IMR-90 (cell line): ENCODE results near the gene AKT2. TPM values are rescaled to one million over a fixed set of nuclear protein-coding genes. Genes with fewer than 3 reads are reported as not detected.
"Not testable (repeated sequence)": the region's sequence is repeated elsewhere in the genome, so short reads cannot be mapped to it uniquely, and the experiment has no call there.

ENCODE experiments used
- ATAC-seq: fragments of 200-7000 bp; cut with Tn5 transposase; 2 replicates; pipeline ENCODE4 v1.9.1; 2020; ENCODE audit warnings: low read depth, mild to moderate bottlenecking, moderate library complexity
- BruUV-seq: library from RNA; stranded (reverse); fragments of 400-500 nt; replicated peaks from 2 replicates; lab custom pipeline; 2021; lab: Mats Ljungman, UMichigan
- CTCF ChIA-PET: fragments of 300-600 bp; formaldehyde crosslinking; extraction: SDS; loops from one replicate; lab custom pipeline; 2021; ENCODE audit warnings: antibody characterized with exemption; lab: Yijun Ruan, JAX
- POLR2A ChIA-PET: fragments of 300-600 bp; sonication (Branson Sonifier 250); formaldehyde crosslinking; loops from one replicate; lab custom pipeline; 2022; ENCODE audit warnings: antibody characterized with exemption; ENCODE audit not compliant: unreplicated experiment; lab: Charles Lee
- DNase-seq: peaks from one replicate; pipeline ENCODE4 v3.0.0; 2013
- H2AFZ ChIP-seq: replicated peaks from 2 replicates; pipeline ENCODE3; 2013; ENCODE audit warnings: low read length, mild to moderate bottlenecking; ENCODE audit not compliant: poor library complexity
- H2AK5ac ChIP-seq: 2 replicates; pipeline ENCODE4 v1.6.1; 2013; ENCODE audit warnings: low read depth, low read length, inconsistent platforms
- H2AK9ac ChIP-seq: replicated peaks from 2 replicates; pipeline ENCODE3; 2013; ENCODE audit warnings: mild to moderate bottlenecking, low read depth, low read length, moderate library complexity; ENCODE audit not compliant: poor library complexity
- H2BK120ac ChIP-seq: 2 replicates; pipeline ENCODE4 v1.6.1; 2013; ENCODE audit warnings: low read depth, low read length, inconsistent platforms
- H2BK15ac ChIP-seq: 3 replicates; pipeline ENCODE4 v1.6.1; 2013; ENCODE audit warnings: low read depth, low read length, inconsistent platforms
- H2BK20ac ChIP-seq: 2 replicates; pipeline ENCODE4 v1.6.1; 2013; ENCODE audit warnings: low read depth, mild to moderate bottlenecking, inconsistent platforms, low read length, moderate library complexity
- H2BK5ac ChIP-seq: 2 replicates; pipeline ENCODE4 v1.6.1; 2013; ENCODE audit warnings: mild to moderate bottlenecking, low read depth, low read length, inconsistent platforms; ENCODE audit not compliant: poor library complexity, severe bottlenecking
- H3K14ac ChIP-seq: replicated peaks from 2 replicates; pipeline ENCODE4 v1.6.1; 2013; ENCODE audit warnings: low read depth, low read length, inconsistent platforms
- H3K18ac ChIP-seq: 2 replicates; pipeline ENCODE4 v1.6.1; 2013; ENCODE audit warnings: low read depth, low read length, control low read depth
- H3K23ac ChIP-seq: 2 replicates; pipeline ENCODE4 v1.6.1; 2013; ENCODE audit warnings: low read depth, low read length, inconsistent platforms
- H3K27ac ChIP-seq: 2 replicates; pipeline ENCODE4 v1.5.1; 2013; ENCODE audit warnings: mild to moderate bottlenecking, control low read depth, low read length; ENCODE audit not compliant: insufficient read depth
- H3K27me3 ChIP-seq: 2 replicates; pipeline ENCODE4 v1.6.1; 2013; ENCODE audit warnings: low read length; ENCODE audit not compliant: control insufficient read depth, insufficient read depth
- H3K36me3 ChIP-seq: 2 replicates; pipeline ENCODE4 v1.6.1; 2013; ENCODE audit warnings: low read length, mixed read lengths; ENCODE audit not compliant: control insufficient read depth, insufficient read depth
- H3K4ac ChIP-seq: 2 replicates; pipeline ENCODE4 v1.6.1; 2013; ENCODE audit warnings: low read depth, low read length, inconsistent platforms
- H3K4me1 ChIP-seq: 2 replicates; pipeline ENCODE4 v1.6.1; 2013; ENCODE audit warnings: low read length, mixed read lengths; ENCODE audit not compliant: control insufficient read depth, insufficient read depth
- H3K4me2 ChIP-seq: 2 replicates; pipeline ENCODE4 v1.6.1; 2013; ENCODE audit warnings: low read depth, mild to moderate bottlenecking, control low read depth, low read length, moderate library complexity
- H3K4me3 ChIP-seq: 2 replicates; pipeline ENCODE4 v1.5.1; 2013; ENCODE audit warnings: low read depth, mild to moderate bottlenecking, control low read depth, low read length, moderate library complexity; ENCODE audit not compliant: insufficient read depth
- H3K56ac ChIP-seq: 2 replicates; pipeline ENCODE4 v1.6.1; 2013; ENCODE audit warnings: low read length, inconsistent platforms; ENCODE audit not compliant: insufficient read depth; ENCODE audit errors: extremely low read depth
- H3K79me1 ChIP-seq, 2 experiments: 2 replicates each; pipeline ENCODE4 v1.6.1; 2013; ENCODE audit warnings: low read length in 2 of 2, inconsistent platforms in 1 of 2, low read depth in 1 of 2
- H3K9ac ChIP-seq: 2 replicates; pipeline ENCODE4 v1.6.1; 2013; ENCODE audit warnings: low read depth, low read length, control low read depth
- H3K9me1 ChIP-seq: 2 replicates; pipeline ENCODE4 v1.6.1; 2013; ENCODE audit warnings: low read length, inconsistent platforms; ENCODE audit not compliant: insufficient read depth
- H3K9me3 ChIP-seq: 2 replicates; pipeline ENCODE4 v1.6.1; 2013; ENCODE audit warnings: low read length; ENCODE audit not compliant: control insufficient read depth, insufficient read depth
- H4K20me1 ChIP-seq: 2 replicates; pipeline ENCODE4 v1.6.1; 2013; ENCODE audit warnings: low read length, inconsistent platforms; ENCODE audit not compliant: insufficient read depth
- H4K5ac ChIP-seq: 2 replicates; pipeline ENCODE4 v1.6.1; 2013; ENCODE audit warnings: mild to moderate bottlenecking, low read depth, low read length, control low read depth
- H4K8ac ChIP-seq, 2 experiments: 2 replicates each; pipeline ENCODE4 v1.6.1; 2013; ENCODE audit warnings: low read depth in 2 of 2, low read length in 2 of 2, control low read depth in 1 of 2, inconsistent platforms in 1 of 2
- H4K91ac ChIP-seq: 2 replicates; pipeline ENCODE4 v1.6.1; 2013; ENCODE audit warnings: low read depth, low read length, inconsistent platforms; ENCODE audit not compliant: insufficient read depth
- FOS ChIP-seq: fragments of 150-350 bp; IDR thresholded peaks from 2 replicates; pipeline ENCODE4 v1.6.1; 2016; ENCODE audit warnings: low read depth, low read length
- RAD21 ChIP-seq: IDR thresholded peaks from 2 replicates; pipeline ENCODE4 v1.6.1; 2012; ENCODE audit warnings: low read length, improper control_type of control experiment
- RFX5 ChIP-seq: IDR thresholded peaks from 2 replicates; pipeline ENCODE4 v1.8.0; 2012; ENCODE audit warnings: low read depth, mild to moderate bottlenecking, low read length, moderate library complexity
- WGBS, 2 experiments: methylation state at CpG; one replicate each; pipeline versions ENCODE4 v1.1.5 to v1.1.7; 2013; ENCODE audit warnings: missing lambda C conversion rate in 2 of 2; ENCODE audit not compliant: insufficient read length in 1 of 2; ENCODE audit errors: extremely low coverage in 2 of 2; 5-methylcytosine and 5-hydroxymethylcytosine counted together
- dilution Hi-C: fragments of 300-500 bp; cut with HindIII; formaldehyde crosslinking; loops from one replicate; pipeline ENCODE4 v1.14.3; 2018; ENCODE audit warnings: low sequenced_read_pairs; ENCODE audit not compliant: unreplicated experiment
- in situ Hi-C: fragments of 300-500 bp; cut with MboI; formaldehyde crosslinking; loops from 3 replicates; pipeline ENCODE4 v1.14.3; 2019; ENCODE audit warnings: low sequenced_read_pairs, inconsistent platforms, mixed read lengths
- intact Hi-C: fragments of 100-400 bp; cut with micrococcal nuclease; formaldehyde crosslinking; loops from 2 replicates; pipeline ENCODE4 v1.10.0; 2022
- polyA plus RNA-seq, 3 experiments: library from polyadenylated mRNA; depleted of rRNA; stranded (reverse); fragments of >200 nt; gene quantifications; 2 replicates each; pipeline ENCODE4 v1.2.3, GENCODE V29; 2012; ENCODE audit warnings: low replicate concordance in 1 of 3
- total RNA-seq: library from RNA; depleted of rRNA; stranded (reverse); fragments of >200 nt; gene quantifications from 2 replicates; pipeline ENCODE4 v1.2.3, GENCODE V29; 2012
- TF ChIP-seq, protein P1 (sequence below): conservative IDR thresholded peaks from 2 replicates; pipeline ENCODE4 v1.5.1; 2012; ENCODE audit warnings: mild to moderate bottlenecking, low read depth, low read length, improper control_type of control experiment

The AKT2 gene
- total and polyA plus RNA-seq, 2 of the 4 experiments (the other 2 are of a cell fraction): 61.5 to 104 TPM

DNA sequence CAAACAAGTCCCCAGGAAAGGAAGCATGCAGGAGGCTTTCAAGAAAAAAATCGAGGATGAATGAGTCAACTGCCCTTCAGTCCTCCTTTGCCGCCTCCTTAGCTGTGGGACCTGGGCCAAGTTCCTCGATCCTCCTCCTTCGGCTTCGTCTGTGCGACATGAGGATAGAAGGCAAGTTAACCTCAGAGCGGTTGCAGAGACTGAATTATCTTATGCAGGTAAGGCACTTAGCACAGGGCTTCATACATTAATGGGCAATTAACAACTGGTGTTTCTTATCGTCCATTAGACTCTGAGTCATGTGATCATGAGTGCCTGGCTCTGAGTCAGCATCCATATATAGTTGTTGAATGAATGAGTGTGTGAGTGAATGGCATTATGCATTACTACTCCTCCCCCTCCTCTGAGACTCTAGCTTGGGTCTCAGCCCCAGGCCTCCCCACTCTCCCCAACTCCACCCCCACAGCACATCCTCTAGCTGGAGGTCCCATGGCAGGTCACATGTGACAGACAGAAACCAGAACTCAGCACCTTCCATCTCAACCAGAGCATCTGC, 65.3 kb downstream of the AKT2 start (continued):
- TF ChIP-seq FOS: 0 out of 2 replicates have a peak, but pooled peaks have one; percentile 30
- TF ChIP-seq RFX5: no peak
- TF ChIP-seq, protein P1, sequence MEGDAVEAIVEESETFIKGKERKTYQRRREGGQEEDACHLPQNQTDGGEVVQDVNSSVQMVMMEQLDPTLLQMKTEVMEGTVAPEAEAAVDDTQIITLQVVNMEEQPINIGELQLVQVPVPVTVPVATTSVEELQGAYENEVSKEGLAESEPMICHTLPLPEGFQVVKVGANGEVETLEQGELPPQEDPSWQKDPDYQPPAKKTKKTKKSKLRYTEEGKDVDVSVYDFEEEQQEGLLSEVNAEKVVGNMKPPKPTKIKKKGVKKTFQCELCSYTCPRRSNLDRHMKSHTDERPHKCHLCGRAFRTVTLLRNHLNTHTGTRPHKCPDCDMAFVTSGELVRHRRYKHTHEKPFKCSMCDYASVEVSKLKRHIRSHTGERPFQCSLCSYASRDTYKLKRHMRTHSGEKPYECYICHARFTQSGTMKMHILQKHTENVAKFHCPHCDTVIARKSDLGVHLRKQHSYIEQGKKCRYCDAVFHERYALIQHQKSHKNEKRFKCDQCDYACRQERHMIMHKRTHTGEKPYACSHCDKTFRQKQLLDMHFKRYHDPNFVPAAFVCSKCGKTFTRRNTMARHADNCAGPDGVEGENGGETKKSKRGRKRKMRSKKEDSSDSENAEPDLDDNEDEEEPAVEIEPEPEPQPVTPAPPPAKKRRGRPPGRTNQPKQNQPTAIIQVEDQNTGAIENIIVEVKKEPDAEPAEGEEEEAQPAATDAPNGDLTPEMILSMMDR: no peak
- no peak for TF ChIP-seq RAD21

DNA sequence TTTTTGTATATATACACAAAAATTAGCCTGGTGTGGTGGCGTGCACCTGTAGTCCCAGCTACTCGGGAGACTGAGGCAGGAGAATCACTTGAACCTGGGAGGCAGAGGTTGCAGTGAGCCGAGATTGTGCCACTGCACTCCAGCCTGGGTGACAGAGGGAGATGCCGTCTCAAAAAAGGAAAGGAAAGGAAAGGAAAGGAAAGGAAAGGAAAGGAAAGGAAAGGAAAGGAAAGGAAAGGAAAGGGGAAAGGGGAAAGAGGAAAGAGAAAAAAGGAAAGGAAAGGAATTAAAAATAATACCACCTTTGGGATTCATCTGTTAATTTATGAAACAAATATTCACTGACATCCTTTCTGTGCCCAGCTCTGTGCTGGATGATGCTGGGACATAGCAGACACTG, 66.1 kb downstream of the AKT2 start:
- intact Hi-C loops, in situ Hi-C loops, H4K20me1 ChIP-seq, H2BK120ac ChIP-seq, H3K79me1 ChIP-seq, H4K8ac ChIP-seq, H3K9ac ChIP-seq, H3K9me3 ChIP-seq, H3K14ac ChIP-seq, ATAC-seq, H2BK20ac ChIP-seq, H3K23ac ChIP-seq, H3K4me3 ChIP-seq, DNase-seq, H3K4ac ChIP-seq, H2BK5ac ChIP-seq, H3K36me3 ChIP-seq, H4K5ac ChIP-seq, H3K4me1 ChIP-seq, H3K18ac ChIP-seq, H3K4me2 ChIP-seq, H3K56ac ChIP-seq, dilution Hi-C loops, H4K91ac ChIP-seq, H2BK15ac ChIP-seq, H3K27ac ChIP-seq, H2AK5ac ChIP-seq, POLR2A ChIA-PET, BruUV-seq: not testable (repeated sequence)
- no CpG with 5 or more reads among the region's 4 CpGs for WGBS, 2 experiments
- peaks cover 11% of the 10 kb centered on the region for H3K9me1 ChIP-seq
- H3K27me3 ChIP-seq: peaks cover 15% of the 10 kb centered on the region
- H2AFZ ChIP-seq: peak overlapping the region; percentile 93
- CTCF ChIA-PET: interaction anchor here (1.1 kb wide), 1 partner anchor 61 kb away, joined by 3 read pairs; no protein-coding TSS in a partner anchor
- H2AK9ac ChIP-seq: peak overlapping the region; percentile 45
